OCI-LY1 (cell line): ENCODE results near the gene PARN.
A peak's percentile ranks its signal among the peaks of the same experiment; 100 is the strongest.

Experiments
- H2AFZ ChIP-seq: fragments of 200-600 bp; sonication (generic), shearing (Covaris generic); 2 replicates; pipeline ENCODE4 v1.6.0; 2014; ENCODE audit warnings: antibody characterized with exemption, mild to moderate bottlenecking, low read length
- H3F3A ChIP-seq: fragments of 200-600 bp; sonication (generic), shearing (Covaris generic); 2 replicates; pipeline ENCODE4 v1.6.0; 2014; ENCODE audit warnings: mild to moderate bottlenecking, antibody characterized with exemption, low read length, moderate library complexity; ENCODE audit not compliant: insufficient read depth
- H3K27ac ChIP-seq: fragments of 200-600 bp; sonication (generic); 2 replicates; pipeline ENCODE4 v1.5.1; 2014; ENCODE audit warnings: low read length, mixed run types, mild to moderate bottlenecking, low read depth; ENCODE audit not compliant: poor library complexity, severe bottlenecking
- H3K27me3 ChIP-seq: fragments of 200-600 bp; sonication (generic); 2 replicates; pipeline ENCODE4 v1.6.0; 2014; ENCODE audit warnings: antibody characterized with exemption, mild to moderate bottlenecking, low read length, moderate library complexity; ENCODE audit not compliant: insufficient read depth
- H3K36me3 ChIP-seq: fragments of 200-600 bp; sonication (generic); 2 replicates; pipeline ENCODE4 v1.6.1; 2014; ENCODE audit warnings: mild to moderate bottlenecking, antibody characterized with exemption, low read length, moderate library complexity, mixed read lengths; ENCODE audit not compliant: insufficient read depth
- H3K4me1 ChIP-seq: fragments of 200-600 bp; sonication (generic); 2 replicates; pipeline ENCODE4 v1.5.1; 2014; ENCODE audit warnings: mild to moderate bottlenecking, low read length, moderate library complexity; ENCODE audit not compliant: insufficient read depth, severe bottlenecking
- H3K4me2 ChIP-seq: fragments of 200-600 bp; sonication (generic), shearing (Covaris generic); 2 replicates; pipeline ENCODE4 v1.6.1; 2014; ENCODE audit warnings: low read length
- H3K4me3 ChIP-seq: fragments of 200-600 bp; sonication (generic); 2 replicates; pipeline ENCODE4 v1.5.1; 2014; ENCODE audit warnings: low read length, low read depth, mild to moderate bottlenecking, mixed read lengths; ENCODE audit not compliant: poor library complexity, severe bottlenecking
- H3K79me2 ChIP-seq: fragments of 200-600 bp; shearing (Covaris generic); 2 replicates; pipeline ENCODE4 v1.6.1; 2016; ENCODE audit warnings: mixed run types, low read length, mixed read lengths; ENCODE audit not compliant: insufficient read depth
- H3K9ac ChIP-seq: fragments of 200-600 bp; sonication (generic), shearing (Covaris generic); 2 replicates; pipeline ENCODE4 v1.6.1; 2014; ENCODE audit warnings: mild to moderate bottlenecking, low read length, mixed read lengths
- H3K9me2 ChIP-seq: fragments of 200-600 bp; sonication (generic), shearing (Covaris generic); 2 replicates; pipeline ENCODE4 v1.6.1; 2014; ENCODE audit warnings: low read depth, mild to moderate bottlenecking, low read length, mixed read lengths
- H3K9me3 ChIP-seq: fragments of 200-600 bp; shearing (Covaris generic); 2 replicates; pipeline ENCODE4 v1.6.1; 2014; ENCODE audit warnings: low read length, mixed read lengths
- H4K20me1 ChIP-seq: fragments of 200-600 bp; sonication (generic), shearing (Covaris generic); 2 replicates; pipeline ENCODE4 v1.6.0; 2016; ENCODE audit warnings: mild to moderate bottlenecking, low read length; ENCODE audit not compliant: insufficient read depth
- EZH2 ChIP-seq: fragments of 200-600 bp; sonication (generic), shearing (Covaris generic); IDR thresholded peaks from 2 replicates; pipeline ENCODE4 v1.8.0; 2017; ENCODE audit warnings: borderline replicate concordance, mixed run types, mild to moderate bottlenecking, antibody characterized with exemption, low read length, moderate library complexity, mixed read lengths
- TF ChIP-seq, protein P1 (sequence below): fragments of 200-600 bp; sonication (generic), shearing (Covaris generic); IDR thresholded peaks from 2 replicates; pipeline ENCODE4 v1.5.1; 2017; ENCODE audit warnings: mild to moderate bottlenecking, antibody characterized with exemption, low read length, moderate library complexity, mixed read lengths

Gene PARN

DNA sequence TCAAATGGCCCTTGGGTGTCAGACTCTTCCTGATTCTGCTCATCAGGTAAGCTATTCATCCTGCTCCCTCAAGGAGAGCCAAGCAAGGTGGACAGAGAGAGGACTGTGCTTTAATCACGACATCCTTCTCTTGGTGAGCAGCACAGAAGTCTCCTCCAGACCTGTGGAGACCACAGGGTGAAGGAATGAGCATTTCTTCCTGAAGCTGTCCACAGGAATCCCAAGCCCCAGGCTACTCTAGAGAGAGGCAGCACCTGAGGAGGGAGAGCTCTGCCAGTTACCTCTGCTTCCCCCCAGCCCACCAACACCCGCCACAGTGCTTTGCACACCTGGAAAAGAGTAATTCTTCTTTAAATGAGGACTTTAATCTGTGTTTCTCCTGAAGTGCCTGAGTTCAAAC lies 100.0 kb downstream of the PARN start:
- Histone ChIP-seq H3K4me2 (no peak overlapping the region), H3K27ac (no peak overlapping the region), H3K79me2 (no peaks in the 10 kb centered on the region), H3K9me2 (no peaks in the 10 kb centered on the region), H2AFZ (no peak overlapping the region), H3K4me3 (no peak overlapping the region), H3K36me3 (peaks cover 15% of the 10 kb centered on the region), H3K4me1 (peaks cover 10% of the 10 kb centered on the region), H3K9ac (no peak overlapping the region), H4K20me1 (no peaks in the 10 kb centered on the region), H3F3A (no peaks in the 10 kb centered on the region), H3K27me3 (no peaks in the 10 kb centered on the region), H3K9me3 (no peaks in the 10 kb centered on the region)
- TF ChIP-seq EZH2 = no peak
- TF ChIP-seq, protein P1, sequence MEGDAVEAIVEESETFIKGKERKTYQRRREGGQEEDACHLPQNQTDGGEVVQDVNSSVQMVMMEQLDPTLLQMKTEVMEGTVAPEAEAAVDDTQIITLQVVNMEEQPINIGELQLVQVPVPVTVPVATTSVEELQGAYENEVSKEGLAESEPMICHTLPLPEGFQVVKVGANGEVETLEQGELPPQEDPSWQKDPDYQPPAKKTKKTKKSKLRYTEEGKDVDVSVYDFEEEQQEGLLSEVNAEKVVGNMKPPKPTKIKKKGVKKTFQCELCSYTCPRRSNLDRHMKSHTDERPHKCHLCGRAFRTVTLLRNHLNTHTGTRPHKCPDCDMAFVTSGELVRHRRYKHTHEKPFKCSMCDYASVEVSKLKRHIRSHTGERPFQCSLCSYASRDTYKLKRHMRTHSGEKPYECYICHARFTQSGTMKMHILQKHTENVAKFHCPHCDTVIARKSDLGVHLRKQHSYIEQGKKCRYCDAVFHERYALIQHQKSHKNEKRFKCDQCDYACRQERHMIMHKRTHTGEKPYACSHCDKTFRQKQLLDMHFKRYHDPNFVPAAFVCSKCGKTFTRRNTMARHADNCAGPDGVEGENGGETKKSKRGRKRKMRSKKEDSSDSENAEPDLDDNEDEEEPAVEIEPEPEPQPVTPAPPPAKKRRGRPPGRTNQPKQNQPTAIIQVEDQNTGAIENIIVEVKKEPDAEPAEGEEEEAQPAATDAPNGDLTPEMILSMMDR = no peak

DNA sequence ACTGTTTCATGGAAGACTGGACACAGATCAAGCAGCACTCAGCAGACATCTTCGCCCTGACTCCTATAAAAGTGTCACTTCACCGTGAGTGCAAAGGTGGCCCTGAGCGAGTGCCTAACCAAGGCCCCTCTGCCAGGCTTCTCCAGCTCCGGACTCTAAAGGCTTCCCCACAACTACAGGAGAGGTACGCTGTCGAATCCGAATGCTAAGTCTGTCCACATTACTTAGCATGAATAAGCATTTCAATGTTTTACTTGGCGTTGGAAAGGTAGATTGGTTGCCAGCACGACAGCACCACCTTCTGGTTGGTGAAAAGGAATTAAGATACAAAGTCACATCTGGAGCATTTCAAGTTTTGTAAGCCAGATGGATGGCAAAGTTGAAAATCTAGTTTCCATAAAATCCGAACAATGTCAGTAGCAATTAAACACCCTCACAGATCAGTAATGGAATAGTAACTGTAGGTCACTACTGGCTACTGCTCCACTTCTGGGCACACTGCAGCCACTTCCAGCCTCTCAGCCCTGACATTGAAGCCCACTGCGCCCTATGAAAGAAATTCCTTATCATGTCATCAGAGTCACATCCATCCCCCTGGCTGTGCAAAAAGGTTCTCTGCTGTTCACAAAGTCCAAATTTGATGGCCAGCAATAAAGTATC lies 100.9 kb downstream of the PARN start:
- peaks cover 15% of the 10 kb centered on the region for H3K36me3 ChIP-seq
- H3F3A ChIP-seq = no peaks in the 10 kb centered on the region
- peak overlapping the region; percentile 18; the same call in 1 of the 2 replicates for H3K4me2 ChIP-seq
- H2AFZ ChIP-seq = no peak overlapping the region
- no peak overlapping the region for H3K27ac ChIP-seq
- H3K4me3 ChIP-seq = no peak overlapping the region
- H3K9me2 ChIP-seq = no peaks in the 10 kb centered on the region
- H3K9me3 ChIP-seq = no peaks in the 10 kb centered on the region
- peaks cover 11% of the 10 kb centered on the region for H3K4me1 ChIP-seq
- H3K9ac ChIP-seq = no peak overlapping the region
- no peaks in the 10 kb centered on the region for H4K20me1 ChIP-seq
- H3K79me2 ChIP-seq = no peaks in the 10 kb centered on the region
- no peaks in the 10 kb centered on the region for H3K27me3 ChIP-seq
- TF ChIP-seq EZH2 = no peak
- TF ChIP-seq, protein P1 = peak; percentile 80

DNA sequence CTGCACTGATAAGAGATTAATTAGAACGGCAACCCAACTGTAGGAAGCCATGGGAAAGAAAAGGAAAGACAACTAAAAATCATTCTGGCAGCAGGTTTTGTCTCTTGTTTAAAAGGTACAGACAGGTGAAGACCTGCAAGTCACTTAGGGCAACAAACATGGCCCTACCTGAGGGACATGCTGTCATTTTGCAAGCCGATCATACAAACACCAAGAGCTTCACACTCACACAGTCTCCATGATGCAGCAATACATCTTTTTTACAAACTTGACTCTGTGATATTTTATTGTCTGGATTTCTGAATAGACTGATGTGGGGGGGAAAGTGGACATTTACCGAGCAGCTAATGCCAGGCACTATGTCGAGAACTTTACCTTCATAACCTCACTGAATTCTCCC lies 101.8 kb downstream of the PARN start:
- Histone ChIP-seq H3K27me3 (no peaks in the 10 kb centered on the region), H3K36me3 (peaks cover 7% of the 10 kb centered on the region), H3K9ac (no peak overlapping the region), H3K79me2 (no peaks in the 10 kb centered on the region), H3K4me1 (peaks cover 19% of the 10 kb centered on the region), H3K9me2 (no peaks in the 10 kb centered on the region), H2AFZ (no peak overlapping the region), H3F3A (no peaks in the 10 kb centered on the region), H3K27ac (no peak overlapping the region), H3K4me2 (no peak overlapping the region), H4K20me1 (no peaks in the 10 kb centered on the region), H3K9me3 (no peaks in the 10 kb centered on the region), H3K4me3 (no peak overlapping the region)
- TF ChIP-seq, protein P1 = no peak
- no peak for TF ChIP-seq EZH2
